Ovary (tissue), 3 donors: ENCODE data around the gene NKX6-2.

Experiments used
- CTCF ChIP-seq, 3 donors: fragments of 450-650 bp in 2 of 3; fragments of 200-600 bp in 1 of 3; IDR thresholded peaks; one replicate each; pipeline versions ENCODE4 v1.5.1 to v1.8.0; 2016 to 2022; ENCODE audit warnings: antibody characterized with exemption in 3 of 3, mild to moderate bottlenecking in 1 of 3
- POLR2A ChIP-seq: fragments of 450-650 bp; IDR thresholded peaks from one replicate; pipeline ENCODE4 v1.6.1; 2017; ENCODE audit warnings: antibody characterized with exemption, mild to moderate bottlenecking, moderate library complexity
- donor health status: DM: no; HTN: no; CAD: no.

- no peak for TF ChIP-seq CTCF (IDR thresholded peaks at IDR 0.05)
- no peak for TF ChIP-seq POLR2A
These were observed 33.0 kb downstream of the NKX6-2 start for GRCh38 chr10:132752961-132753360.
